DMS53 (cell line): Measurements from ENCODE around the gene ZC3H12D.
"Not testable (repeated sequence)": the region's sequence is repeated elsewhere in the genome, so short reads cannot be mapped to it uniquely, and the experiment has no call there.

ENCODE experiments used
- DNase-seq: peaks from one replicate; lab custom pipeline; 2025; lab: John Stamatoyannopoulos, UW

The ZC3H12D gene

DNA sequence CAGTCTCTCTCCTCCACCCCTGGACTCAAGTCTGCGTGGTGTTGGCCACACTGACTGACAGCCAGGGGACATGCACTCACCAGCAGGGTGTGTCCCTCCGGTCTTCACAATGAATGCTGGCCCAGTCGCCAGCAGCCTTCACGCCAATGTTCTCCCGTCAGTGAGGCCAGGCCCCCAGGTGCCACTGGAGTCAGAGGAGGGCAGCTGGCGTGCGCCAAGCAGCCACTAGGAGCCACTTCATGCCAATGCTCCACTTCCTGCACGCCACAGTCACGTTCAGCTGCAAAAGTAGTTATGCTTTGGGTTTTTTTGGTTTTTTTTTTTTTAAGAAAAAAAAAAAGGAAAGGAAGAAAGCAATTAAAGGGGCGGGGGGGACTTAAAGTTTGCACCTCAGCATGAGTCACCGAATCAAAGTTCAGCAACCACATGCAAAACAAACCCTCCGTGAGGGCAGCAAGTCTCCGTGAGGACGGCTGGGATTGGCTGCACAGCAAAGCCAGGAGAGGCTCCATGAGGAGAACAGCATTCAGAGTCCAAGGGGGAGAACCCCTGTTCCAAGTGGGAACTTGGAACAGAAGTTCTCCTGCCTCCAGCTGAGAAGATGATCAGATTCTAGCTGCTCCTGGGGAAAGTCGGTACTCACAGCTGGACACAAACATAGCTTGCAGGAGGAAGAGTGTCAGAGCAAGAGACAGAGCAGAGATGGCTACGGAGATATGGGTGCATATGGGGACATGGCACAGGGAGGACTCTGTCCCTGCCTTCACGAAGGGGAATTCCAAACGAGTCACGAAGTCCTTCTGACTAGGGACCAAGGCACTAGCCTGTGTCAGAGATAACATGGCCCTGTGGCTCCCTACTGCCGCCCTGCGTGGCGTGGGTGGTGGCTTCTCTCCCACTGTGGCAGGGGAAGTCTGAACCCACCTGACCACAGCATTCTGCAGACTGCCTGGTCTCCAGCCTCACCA is at the start of gene ZC3H12D:
Gene ZC3H12D (minus strand): TSS at position 282 of the 968 bp plus-strand sequence. CDS start 10,471 bp downstream, outside the sequence.
- DNase-seq: peak; percentile 87

- DNase-seq: no peak
These were observed 44.8 kb upstream of the ZC3H12D start for GRCh38 chr6:149529650-149530049.

DNA sequence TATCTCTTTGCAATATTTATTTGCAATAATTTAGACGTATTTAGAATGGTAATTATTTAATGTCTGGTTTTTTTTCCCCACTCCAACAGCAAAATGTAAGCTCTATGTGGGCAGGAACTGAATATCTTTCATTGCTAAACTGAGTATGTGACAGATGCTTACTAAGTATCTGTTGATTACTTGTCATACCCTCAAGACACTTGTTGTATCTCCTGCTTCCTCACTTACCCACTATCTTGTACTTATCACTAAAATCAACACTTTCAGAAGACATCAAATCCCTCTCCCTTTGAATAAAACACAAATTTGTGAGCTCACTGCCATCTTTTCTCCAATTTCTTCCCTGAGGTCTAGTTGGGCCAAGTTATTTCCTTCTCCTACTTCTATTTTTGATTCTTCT is 30.7 kb upstream of the ZC3H12D start:
- no peak for DNase-seq

DNA sequence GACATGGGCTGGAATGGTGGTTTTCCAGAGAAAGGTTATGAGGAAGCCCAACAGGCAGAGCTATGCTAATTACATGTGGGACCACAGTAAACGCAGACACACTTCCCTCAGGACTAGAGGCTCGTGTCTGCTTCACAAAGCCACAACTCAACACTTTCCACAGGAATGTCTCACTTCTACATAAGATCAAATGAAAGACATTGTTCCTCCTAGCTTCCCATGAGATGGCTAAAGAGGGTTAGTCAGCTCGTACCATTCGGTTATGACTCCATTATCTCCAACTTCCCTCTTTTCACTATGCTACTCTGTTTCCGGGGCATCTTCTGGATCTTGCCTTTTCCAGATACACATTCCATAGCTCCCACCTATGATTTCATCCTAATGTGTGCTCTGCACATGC is 29.1 kb upstream of the ZC3H12D start:
- DNase-seq: no peak

DNA sequence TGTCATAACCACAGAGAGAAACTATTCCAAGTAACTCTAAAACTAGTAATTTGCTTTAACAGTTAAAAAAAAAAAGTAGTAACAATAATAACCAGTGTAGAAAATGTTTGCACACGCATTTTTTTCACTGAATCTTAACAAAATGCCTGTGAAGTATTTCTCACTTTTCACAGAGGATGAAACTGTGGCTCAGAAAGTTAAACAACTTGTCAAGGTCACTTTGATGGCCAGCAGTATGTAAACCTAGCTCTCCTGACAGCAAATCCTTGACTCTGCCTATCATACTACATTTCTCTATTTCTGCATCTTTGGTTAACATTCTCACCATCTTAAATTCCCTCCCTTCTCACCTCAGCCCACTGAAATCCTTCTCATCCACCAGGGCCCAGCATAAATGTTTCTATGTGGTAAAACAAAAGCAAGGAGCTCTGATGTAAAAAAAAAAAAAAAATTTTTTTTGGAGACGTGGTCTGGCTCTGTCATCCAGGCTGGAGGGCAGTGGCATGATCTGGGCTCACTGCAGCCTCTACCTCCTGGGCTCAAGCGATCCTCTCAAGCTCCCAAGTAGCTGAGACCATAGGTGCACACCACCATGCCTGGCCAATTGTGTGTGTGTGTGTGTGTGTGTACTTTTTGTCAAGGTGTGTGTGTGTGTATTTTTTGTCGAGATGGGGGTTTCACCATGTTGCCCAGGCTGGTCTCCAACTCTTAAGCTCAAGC is 26.1 kb upstream of the ZC3H12D start:
- DNase-seq: no peak

DNA sequence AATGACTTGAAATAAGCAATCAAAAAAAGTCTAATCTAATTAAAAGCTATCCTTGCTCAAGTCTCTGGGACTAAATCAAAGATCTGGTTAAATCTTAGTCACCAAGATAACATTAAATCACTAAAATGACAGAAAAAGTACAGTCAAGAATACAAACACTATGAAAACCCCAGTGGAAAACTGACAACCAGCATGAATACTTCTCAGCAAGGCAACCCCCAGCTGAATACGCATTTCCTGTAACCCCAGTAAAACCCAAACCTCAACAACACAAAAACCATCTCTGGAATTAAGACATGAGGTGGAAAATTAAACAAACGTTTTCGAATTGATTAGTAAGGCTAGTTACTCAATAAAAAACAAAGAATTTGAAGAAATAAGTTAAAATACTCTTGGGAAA is 23.7 kb upstream of the ZC3H12D start:
- no peak for DNase-seq

DNA sequence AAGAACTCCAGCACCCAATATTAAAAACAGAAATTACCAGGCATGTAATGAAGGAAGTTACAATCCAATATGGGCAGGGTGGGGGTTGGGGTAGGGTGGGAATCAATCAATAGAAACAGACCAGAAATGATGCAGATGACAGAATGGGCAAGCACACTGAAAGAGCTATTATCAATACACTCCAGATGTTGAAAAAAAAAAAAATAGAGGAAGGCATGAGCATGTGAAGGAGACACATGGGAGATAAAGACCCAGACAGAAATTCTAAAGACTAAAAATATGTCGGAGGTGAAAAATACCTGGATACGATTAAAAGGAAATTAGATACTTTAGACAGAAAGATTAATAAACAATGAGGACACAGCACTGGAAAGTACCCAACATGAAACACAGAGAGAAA is 19.1 kb upstream of the ZC3H12D start:
- DNase-seq: no peak

- no peak for DNase-seq
These were observed 18.5 kb upstream of the ZC3H12D start for GRCh38 chr6:149503276-149503675.

DNA sequence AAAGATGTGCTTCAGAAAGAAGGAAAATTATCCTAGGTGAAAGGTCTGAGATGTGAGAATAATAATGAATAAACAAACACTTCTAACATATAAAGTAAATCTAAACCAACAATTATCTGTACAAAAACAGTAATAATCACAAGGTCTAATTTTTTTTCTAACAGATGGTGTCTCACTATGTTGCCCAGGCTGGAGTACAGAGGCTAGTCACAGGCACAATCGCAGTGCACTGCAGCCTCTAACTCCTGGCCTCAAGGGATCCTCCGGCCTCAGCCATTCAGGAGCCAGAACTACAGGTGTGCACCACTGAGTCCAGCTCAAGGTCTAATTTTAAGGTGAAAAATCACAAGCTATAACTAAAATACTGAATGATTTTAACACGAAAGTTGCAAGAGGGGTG is 17.0 kb upstream of the ZC3H12D start:
- no peak for DNase-seq

DNA sequence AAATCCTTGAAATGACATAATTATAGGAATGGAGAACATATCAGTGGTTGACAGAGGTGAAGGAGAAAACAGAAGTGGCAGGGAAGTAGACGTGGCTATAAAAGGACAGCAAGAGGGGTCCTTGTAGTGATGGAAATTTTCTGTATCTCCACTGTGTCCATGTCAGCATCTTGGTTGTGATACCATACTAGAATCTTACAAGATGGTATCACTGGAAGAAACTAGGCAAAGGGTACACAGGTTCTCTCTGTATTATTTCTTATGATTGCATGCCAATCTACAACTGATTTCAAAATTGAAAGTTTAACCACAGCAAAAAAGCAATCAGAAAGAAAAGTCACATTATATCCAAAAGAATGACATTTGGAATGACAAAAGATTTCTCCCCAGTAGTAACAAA is 16.4 kb upstream of the ZC3H12D start:
- DNase-seq: no peak

GRCh38 chr6:149500096-149500495 is 15.3 kb upstream of the ZC3H12D start:
- DNase-seq: no peak

DNA sequence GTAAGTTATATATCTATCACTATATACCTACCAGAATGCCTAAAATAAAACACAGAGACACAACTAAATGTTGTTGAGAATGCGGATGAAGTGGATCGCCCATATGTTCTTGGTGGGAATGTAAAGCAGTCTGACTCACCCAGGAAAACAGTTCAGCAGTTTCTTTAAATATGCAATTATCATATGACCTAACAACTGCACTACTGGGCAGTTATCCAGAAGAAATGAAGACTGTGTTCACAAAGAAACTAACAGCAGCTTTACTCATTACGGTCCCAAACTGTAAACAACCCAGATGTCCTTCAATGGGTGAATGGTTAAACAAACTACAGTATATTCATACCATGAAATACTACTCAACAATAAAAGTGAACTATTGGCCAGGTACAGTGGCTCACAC is 14.3 kb upstream of the ZC3H12D start:
- peak; percentile 33 for DNase-seq

- no peak for DNase-seq
These were observed 12.6 kb upstream of the ZC3H12D start for GRCh38 chr6:149497365-149497764.

DNA sequence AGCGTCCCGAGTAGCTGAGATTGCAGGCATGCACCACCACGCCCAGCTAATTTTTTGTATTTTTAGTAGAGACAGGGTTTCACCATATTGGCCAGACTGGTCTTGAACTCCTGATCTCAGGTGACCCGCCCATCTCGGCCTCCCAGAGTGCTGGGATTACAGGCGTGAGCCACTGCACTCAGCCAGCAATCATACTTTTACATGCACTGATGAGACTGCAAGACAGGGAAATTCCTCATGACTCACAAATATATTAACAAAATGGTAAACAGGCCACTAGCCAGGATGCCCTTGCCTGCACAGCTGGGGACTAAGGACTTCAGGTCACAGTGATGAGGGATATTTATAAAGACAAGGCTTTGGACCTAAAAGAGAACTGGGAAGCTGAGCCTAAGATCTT is 11.8 kb upstream of the ZC3H12D start:
- not testable (repeated sequence) for DNase-seq

DNA sequence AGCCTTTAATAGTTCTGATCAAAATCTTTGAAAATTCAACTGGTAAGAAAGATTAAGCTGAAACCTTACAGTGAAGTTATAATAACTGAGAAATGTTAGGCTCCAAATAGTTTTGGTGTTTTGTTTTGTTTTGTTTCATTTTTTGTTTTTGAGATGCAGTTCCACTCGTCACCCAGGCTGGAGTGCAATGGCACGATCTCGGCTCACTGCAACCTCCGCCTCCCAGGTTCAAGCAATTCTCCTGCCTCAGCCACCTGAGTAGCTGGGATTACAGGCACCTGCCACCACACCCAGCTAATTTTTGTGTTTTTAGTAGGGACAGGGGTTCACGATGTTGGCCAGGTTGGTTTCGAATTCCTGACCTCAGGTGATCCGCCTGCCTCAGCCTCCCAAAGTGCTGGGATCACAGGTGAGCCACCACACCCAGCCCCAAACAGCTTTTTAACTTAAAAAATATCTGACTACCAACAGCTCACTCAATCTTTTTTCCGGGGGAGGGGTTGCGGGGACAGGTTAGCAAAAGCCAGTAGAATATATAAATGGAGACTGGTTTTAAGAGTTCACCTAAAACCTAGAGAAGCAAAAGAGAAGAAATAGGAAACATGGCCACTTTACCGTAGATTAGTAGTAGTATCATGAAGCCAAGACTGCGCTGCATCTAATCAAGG is 10.7 kb upstream of the ZC3H12D start:
- DNase-seq: not testable (repeated sequence)

DNA sequence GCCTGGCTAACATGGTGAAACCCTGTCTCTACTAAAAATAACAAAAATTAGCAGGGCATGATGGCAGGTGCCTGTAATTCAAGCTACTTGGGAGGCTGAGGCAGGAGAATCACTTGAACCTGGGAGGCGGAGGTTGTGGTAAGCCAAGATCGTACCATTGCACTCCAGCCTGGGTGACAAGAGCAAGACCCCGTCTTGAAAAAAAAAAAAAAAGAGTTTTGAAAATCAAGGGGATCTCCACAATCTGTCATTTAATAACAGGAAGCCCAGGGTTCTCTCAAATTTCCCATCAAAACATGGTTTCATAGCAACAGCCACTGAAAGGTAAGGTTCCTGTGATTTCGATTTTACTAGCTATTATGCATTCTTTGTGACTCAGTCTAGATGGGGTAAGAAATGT is 10.0 kb upstream of the ZC3H12D start:
- DNase-seq: not testable (repeated sequence)

GRCh38 chr6:149493761-149494320 is 9.0 kb upstream of the ZC3H12D start:
- DNase-seq: peak; percentile 57

GRCh38 chr6:149492798-149493343 is 8.1 kb upstream of the ZC3H12D start:
- no peak for DNase-seq

DNA sequence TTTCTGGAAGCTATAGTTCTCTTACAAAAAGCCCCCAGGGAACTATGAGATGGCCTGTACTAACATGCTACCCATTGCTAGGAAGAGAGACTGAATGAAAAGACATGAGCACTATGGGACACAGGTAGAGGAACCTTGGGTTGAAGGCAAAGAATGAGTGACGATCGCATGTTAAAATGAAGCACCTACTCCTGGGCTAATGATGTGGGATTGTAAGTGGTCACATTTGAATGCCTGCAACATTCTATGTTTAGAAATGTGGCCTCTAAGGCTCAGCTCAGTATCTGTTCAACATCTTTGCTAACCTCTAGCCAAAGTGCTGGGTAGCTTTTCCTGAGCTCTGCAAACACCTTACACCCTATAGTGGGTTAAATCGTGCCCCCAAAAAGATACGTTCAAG is 5.2 kb upstream of the ZC3H12D start:
- DNase-seq: no peak

GRCh38 chr6:149488815-149489214 is 4.0 kb upstream of the ZC3H12D start:
- DNase-seq: peak; percentile 71

DNA sequence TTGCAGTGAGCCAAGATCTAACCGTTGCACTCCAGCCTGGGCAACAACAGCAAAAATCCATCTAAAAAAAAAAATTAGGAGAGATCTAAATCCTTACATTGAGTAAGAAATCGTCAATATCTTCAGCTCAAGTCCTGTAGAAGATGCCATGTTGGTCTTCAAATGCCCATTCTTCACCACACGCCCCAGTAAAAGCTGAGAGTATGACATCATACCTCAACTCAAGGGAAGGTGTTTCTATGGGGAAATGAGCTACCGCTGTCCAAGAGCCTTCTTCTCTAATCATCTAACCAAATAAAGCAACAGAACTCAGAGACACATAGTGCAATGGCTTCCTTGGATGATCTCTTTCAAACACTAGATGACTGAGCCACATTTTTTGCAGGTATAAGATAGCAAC is 2.5 kb upstream of the ZC3H12D start:
- DNase-seq: no peak
